Neuronal stem cell (in vitro differentiated cells): Measurements from ENCODE around the gene RNF167.

Source experiments
- DNase-seq: peaks from one replicate; pipeline ENCODE4 v3.0.0-alpha.2; 2013; ENCODE audit warnings: low spot score
- H2AFZ ChIP-seq: one replicate; pipeline ENCODE4 v1.6.1; 2013; ENCODE audit warnings: mild to moderate bottlenecking, low read length, inconsistent platforms
- H2AK5ac ChIP-seq: 2 replicates; pipeline ENCODE4 v1.6.1; 2013; ENCODE audit warnings: low read depth, mild to moderate bottlenecking, inconsistent platforms, low read length, moderate library complexity, mixed read lengths
- H2BK120ac ChIP-seq: 2 replicates; pipeline ENCODE4 v1.6.1; 2013; ENCODE audit warnings: low read depth, mild to moderate bottlenecking, inconsistent platforms, low read length, moderate library complexity, mixed read lengths
- H2BK12ac ChIP-seq: one replicate; pipeline ENCODE4 v1.6.1; 2013; ENCODE audit warnings: low read length, inconsistent platforms
- H2BK15ac ChIP-seq: 2 replicates; pipeline ENCODE4 v1.6.1; 2013; ENCODE audit warnings: mild to moderate bottlenecking, low read length, inconsistent platforms, mixed read lengths
- H2BK5ac ChIP-seq: one replicate; pipeline ENCODE4 v1.6.1; 2013; ENCODE audit warnings: inconsistent platforms, mild to moderate bottlenecking, low read length, moderate library complexity
- H3K14ac ChIP-seq: one replicate; pipeline ENCODE4 v1.6.1; 2013; ENCODE audit warnings: low read length, inconsistent platforms
- H3K18ac ChIP-seq: 2 replicates; pipeline ENCODE4 v1.6.1; 2013; ENCODE audit warnings: low read length, inconsistent platforms
- H3K23ac ChIP-seq: 2 replicates; pipeline ENCODE4 v1.6.1; 2013; ENCODE audit warnings: low read depth, mild to moderate bottlenecking, mixed read lengths, low read length, inconsistent platforms; ENCODE audit not compliant: poor library complexity
- H3K27ac ChIP-seq: replicated peaks from 3 replicates; pipeline ENCODE4 v1.5.1; 2013; ENCODE audit warnings: low read length, inconsistent platforms
- H3K27me3 ChIP-seq, 3 experiments: 2 replicates each; pipeline ENCODE4 v1.6.1; 2013; ENCODE audit warnings: low read length in 3 of 3, mild to moderate bottlenecking in 2 of 3, inconsistent platforms in 1 of 3, low read depth in 1 of 3, mixed read lengths in 1 of 3, moderate library complexity in 1 of 3; ENCODE audit not compliant: control insufficient read depth in 3 of 3, insufficient read depth in 3 of 3
- H3K36me3 ChIP-seq, 2 donors: replicated peaks in 1 of 2; 2 replicates each; pipeline ENCODE4 v1.6.1; 2013; ENCODE audit warnings: low read length in 2 of 2; ENCODE audit not compliant: control insufficient read depth in 2 of 2, insufficient read depth in 2 of 2
- H3K4ac ChIP-seq: 2 replicates; pipeline ENCODE4 v1.6.1; 2013; ENCODE audit warnings: inconsistent platforms, mild to moderate bottlenecking, low read length, moderate library complexity
- H3K4me1 ChIP-seq, 2 donors: 1 replicate in 1 of 2; 2 replicates in 1 of 2; pipeline ENCODE4 v1.6.1; 2013; ENCODE audit warnings: low read length in 2 of 2, low read depth in 1 of 2; ENCODE audit not compliant: control insufficient read depth in 2 of 2, insufficient read depth in 1 of 2
- H3K4me2 ChIP-seq: one replicate; pipeline ENCODE4 v1.6.1; 2013; ENCODE audit warnings: mild to moderate bottlenecking, low read length, inconsistent platforms; ENCODE audit not compliant: insufficient read depth, poor library complexity, severe bottlenecking
- H3K4me3 ChIP-seq, 2 donors: 2 replicates each; pipeline ENCODE4 v1.5.1; 2013; ENCODE audit warnings: low read length in 2 of 2, mild to moderate bottlenecking in 2 of 2, inconsistent platforms in 1 of 2, moderate library complexity in 1 of 2
- H3K79me1 ChIP-seq: one replicate; pipeline ENCODE4 v1.6.1; 2013; ENCODE audit warnings: low read depth, mild to moderate bottlenecking, inconsistent platforms, low read length, moderate library complexity
- H3K9ac ChIP-seq: one replicate; pipeline ENCODE4 v1.6.1; 2013; ENCODE audit warnings: mild to moderate bottlenecking, low read depth, low read length, inconsistent platforms; ENCODE audit not compliant: poor library complexity
- H3K9me3 ChIP-seq, 2 donors: replicated peaks in 1 of 2; 2 replicates each; pipeline versions ENCODE3 to v1.6.1; 2013; ENCODE audit warnings: low read length in 2 of 2, mild to moderate bottlenecking in 2 of 2, inconsistent platforms in 1 of 2, low read depth in 1 of 2, mixed read lengths in 1 of 2, moderate library complexity in 1 of 2; ENCODE audit not compliant: control insufficient read depth in 2 of 2, insufficient read depth in 1 of 2
- H4K8ac ChIP-seq: one replicate; pipeline ENCODE4 v1.6.1; 2013; ENCODE audit warnings: low read depth, mild to moderate bottlenecking, inconsistent platforms, low read length, moderate library complexity
- H4K91ac ChIP-seq: one replicate; pipeline ENCODE4 v1.6.1; 2013; ENCODE audit warnings: low read length, low read depth, mild to moderate bottlenecking, inconsistent platforms; ENCODE audit not compliant: poor library complexity
- WGBS, 2 donors: extraction: QIAGEN DNeasy Blood & Tissue Kit; methylation state at CpG; one replicate each; pipeline ENCODE4 v1.1.7; 2013; ENCODE audit warnings: missing lambda C conversion rate in 2 of 2, mixed read lengths in 1 of 2; ENCODE audit not compliant: insufficient read length in 2 of 2, insufficient replicate concordance in 1 of 2; ENCODE audit errors: extremely low coverage in 2 of 2; 5-methylcytosine and 5-hydroxymethylcytosine counted together

RNF167 gene

GRCh38 chr17:4937553-4937952 lies 2.5 kb upstream of the RNF167 start:
- Histone ChIP-seq H3K4me1 (peaks cover 11 to 12% of the 10 kb centered on the region in 2 donors), H3K9me3 (no peaks in the 10 kb centered on the region), H3K27ac (no peak overlapping the region), H3K4me2 (no peak overlapping the region), H4K8ac (no peak overlapping the region), H2BK15ac (no peak overlapping the region), H2AFZ (no peak overlapping the region), H3K9ac (no peak overlapping the region), H3K4ac (no peak overlapping the region), H4K91ac (no peak overlapping the region), H3K79me1 (peaks cover 17% of the 10 kb centered on the region), H2BK120ac (no peak overlapping the region), H3K36me3 (peaks cover 24 to 44% of the 10 kb centered on the region in 2 donors), H3K14ac (no peak overlapping the region), H3K18ac (no peak overlapping the region), H2BK12ac (no peak overlapping the region), H3K27me3 (no peaks in the 10 kb centered on the region), H3K23ac (no peak overlapping the region), H2AK5ac (no peak overlapping the region), H2BK5ac (peak overlapping the region; percentile 43), H3K4me3 (no peak overlapping the region)
- WGBS, 2 donors: no CpG with 5 or more reads among the region's 16 CpGs
- DNase-seq: no peak

DNA sequence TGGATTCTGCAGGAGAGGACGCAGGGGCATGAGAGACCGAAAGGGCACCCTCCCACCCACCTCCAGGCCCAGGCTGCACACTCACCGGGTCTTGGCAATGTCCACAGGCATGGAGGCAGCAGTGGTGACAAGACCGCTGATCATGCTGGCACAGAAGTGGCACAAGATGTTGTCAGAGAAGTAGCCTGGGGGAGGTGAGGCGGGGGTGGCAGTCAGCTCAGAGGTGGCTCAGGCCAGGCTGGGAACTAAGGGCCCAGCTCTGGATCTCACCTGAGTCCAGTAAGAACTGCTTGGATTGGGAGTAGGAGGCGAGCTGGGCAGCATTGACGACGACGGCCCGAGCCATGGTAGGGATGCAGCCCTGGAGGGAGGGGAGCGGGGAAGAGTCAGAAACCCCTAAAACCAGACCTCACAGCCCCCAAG lies 2.0 kb upstream of the RNF167 start:
- Histone ChIP-seq H2BK120ac (no peak overlapping the region), H3K27ac (no peak overlapping the region), H3K14ac (no peak overlapping the region), H2BK5ac (peak overlapping the region; percentile 43), H3K27me3 (no peaks in the 10 kb centered on the region), H4K8ac (no peak overlapping the region), H3K18ac (no peak overlapping the region), H2AK5ac (no peak overlapping the region), H3K23ac (peak overlapping the region; percentile 23), H3K9ac (peak overlapping the region; percentile 56), H3K36me3 (peaks cover 29 to 49% of the 10 kb centered on the region in 2 donors), H3K4me1 (peaks cover 11 to 12% of the 10 kb centered on the region in 2 donors), H2AFZ (no peak overlapping the region), H2BK12ac (no peak overlapping the region), H3K4ac (no peak overlapping the region), H4K91ac (peak overlapping the region; percentile 73), H3K4me2 (no peak overlapping the region), H3K9me3 (no peaks in the 10 kb centered on the region), H3K4me3 (peak overlapping the region in 1 of 2 donors; percentile 93), H3K79me1 (peaks cover 17% of the 10 kb centered on the region), H2BK15ac (peak overlapping the region; percentile 25)
- no CpG with 5 or more reads among the region's 11 CpGs for WGBS, 2 donors
- DNase-seq: no peak

GRCh38 chr17:4938688-4939545 lies 1.2 kb upstream of the RNF167 start:
- Histone ChIP-seq H3K4me3 (peak overlapping the region; percentile 93 to 95), H3K4me1 (peaks cover 11 to 12% of the 10 kb centered on the region in 2 donors), H3K4me2 (peak overlapping the region; percentile 95), H3K36me3 (peaks cover 35 to 58% of the 10 kb centered on the region in 2 donors), H2BK5ac (peak overlapping the region; percentile 8), H4K91ac (no peak overlapping the region), H3K9ac (peak overlapping the region; percentile 94), H3K27ac (peak overlapping the region; percentile 95), H3K4ac (no peak overlapping the region), H3K9me3 (no peaks in the 10 kb centered on the region), H2BK120ac (peak overlapping the region; percentile 65), H3K27me3 (no peaks in the 10 kb centered on the region), H2AFZ (peak overlapping the region; percentile 90), H3K14ac (no peak overlapping the region), H4K8ac (no peak overlapping the region), H3K23ac (peak overlapping the region; percentile 87), H3K79me1 (peaks cover 19% of the 10 kb centered on the region), H2BK15ac (peak overlapping the region; percentile 89), H2BK12ac (no peak overlapping the region), H3K18ac (peak overlapping the region; percentile 95), H2AK5ac (peak overlapping the region; percentile 58)
- DNase-seq: no peak
- no CpG with 5 or more reads among the region's 19 CpGs for WGBS, 2 donors

- H2BK120ac ChIP-seq: peak overlapping the region; percentile 65
- H3K4me3 ChIP-seq: peak overlapping the region; percentile 93 to 95
- peak overlapping the region; percentile 95 for H3K27ac ChIP-seq
- peak overlapping the region; percentile 89 for H2BK15ac ChIP-seq
- peak overlapping the region; percentile 8 for H2BK5ac ChIP-seq
- peak overlapping the region; percentile 94 for H3K9ac ChIP-seq
- peak overlapping the region; percentile 95 for H3K18ac ChIP-seq
- H3K4ac ChIP-seq: peak overlapping the region; percentile 53
- no peak overlapping the region for H4K8ac ChIP-seq
- no peak for DNase-seq
- peaks cover 39 to 63% of the 10 kb centered on the region in 2 donors for H3K36me3 ChIP-seq
- no peaks in the 10 kb centered on the region for H3K27me3 ChIP-seq
- H2AK5ac ChIP-seq: peak overlapping the region; percentile 58
- H2BK12ac ChIP-seq: no peak overlapping the region
- H3K4me2 ChIP-seq: peak overlapping the region; percentile 95
- H3K23ac ChIP-seq: peak overlapping the region; percentile 87
- H4K91ac ChIP-seq: no peak overlapping the region
- H2AFZ ChIP-seq: peak overlapping the region; percentile 90
- H3K79me1 ChIP-seq: peaks cover 19% of the 10 kb centered on the region
- peaks cover 9 to 12% of the 10 kb centered on the region in 2 donors for H3K4me1 ChIP-seq
- WGBS, 2 donors: no CpG with 5 or more reads among the region's 16 CpGs
- no peaks in the 10 kb centered on the region for H3K9me3 ChIP-seq
- peak overlapping the region; percentile 42 for H3K14ac ChIP-seq
Observed at GRCh38 chr17:4939546-4939795, 597 bp upstream of the RNF167 start.
